HG03460 (cell line): ENCODE data around the gene ABCA2.
"Not testable (repeated sequence)": the region's sequence is repeated elsewhere in the genome, so short reads cannot be mapped to it uniquely, and the experiment has no call there.

ENCODE experiments used
- ATAC-seq: cut with Tn5 transposase; IDR thresholded peaks from one replicate; pipeline ENCODE4 v1.9.1; 2021; ENCODE audit not compliant: unreplicated experiment

Gene ABCA2

DNA sequence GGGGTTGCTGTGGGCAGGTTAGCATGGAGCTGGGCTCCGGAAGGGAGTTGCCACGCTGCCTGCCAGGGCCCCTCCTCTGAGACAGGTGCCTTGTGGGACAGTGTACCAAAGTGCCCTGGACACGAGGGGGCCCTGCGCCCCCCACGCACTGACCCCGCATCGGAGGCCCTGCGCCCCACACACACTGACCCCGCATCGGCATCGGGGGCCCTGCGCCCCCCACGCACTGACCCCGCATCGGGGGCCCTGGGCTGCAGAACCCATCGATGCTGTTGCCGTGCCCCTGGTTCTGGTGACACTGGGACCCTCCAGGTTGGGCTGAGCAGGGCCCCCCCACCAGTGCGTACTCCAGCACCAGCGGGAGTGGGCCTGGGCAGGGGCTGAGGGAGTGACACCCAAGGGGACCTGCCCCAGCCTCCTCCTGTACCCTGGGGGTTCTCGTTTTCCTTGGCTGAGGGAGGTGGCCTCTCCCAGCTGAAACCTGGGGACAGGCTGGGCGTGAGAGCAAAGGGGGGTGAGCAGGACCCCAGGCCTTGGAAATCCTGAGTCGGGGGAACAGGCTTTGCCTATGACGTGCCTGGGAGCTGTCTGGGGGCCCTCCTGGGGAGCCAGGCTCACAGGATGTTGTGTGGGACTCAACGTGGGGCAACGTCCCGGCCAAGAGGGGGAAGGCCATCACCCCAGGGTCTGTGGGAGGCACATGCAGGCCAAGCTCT is 35.4 kb upstream of the ABCA2 start:
- no peak for ATAC-seq

DNA sequence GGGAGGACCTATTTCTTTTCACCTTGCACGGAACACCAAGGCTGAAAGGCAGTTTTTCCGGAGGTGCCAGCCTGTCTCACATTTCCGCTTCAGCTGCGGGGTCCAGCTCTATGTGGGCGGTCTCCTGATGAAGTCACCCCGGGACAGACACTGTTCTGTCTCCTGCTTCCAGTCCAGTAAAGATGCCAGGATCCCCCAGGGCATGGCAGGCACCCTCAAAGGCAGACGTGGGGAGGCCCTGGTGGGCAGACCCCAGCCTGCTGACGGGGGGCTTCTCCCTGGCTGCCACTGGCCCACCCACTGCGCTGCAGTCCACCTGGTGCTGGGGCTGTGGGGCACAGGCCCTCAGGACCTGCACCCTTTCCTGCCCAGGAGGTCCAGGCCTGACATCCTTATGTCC is 34.8 kb upstream of the ABCA2 start:
- ATAC-seq, result not testable (repeated sequence)

DNA sequence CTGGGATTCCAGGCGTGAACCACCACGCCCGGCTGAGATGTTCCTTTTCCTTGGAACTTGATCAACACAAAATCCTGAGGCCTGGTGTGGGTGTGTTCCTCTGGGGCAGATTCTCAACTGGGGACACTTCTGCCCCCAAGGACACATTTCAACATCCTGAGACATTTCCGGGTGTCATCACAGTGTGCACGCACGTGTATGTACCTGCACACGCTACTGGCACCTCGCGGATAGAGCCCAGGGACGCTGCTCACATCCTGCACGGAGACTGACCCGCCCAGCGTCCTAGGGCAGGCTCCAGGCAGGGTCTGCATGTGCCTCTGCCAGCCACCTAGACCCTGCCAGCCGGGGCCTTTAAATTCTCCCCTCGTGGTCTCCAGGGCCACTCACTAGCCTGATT is 34.3 kb upstream of the ABCA2 start:
- ATAC-seq, result no peak

DNA sequence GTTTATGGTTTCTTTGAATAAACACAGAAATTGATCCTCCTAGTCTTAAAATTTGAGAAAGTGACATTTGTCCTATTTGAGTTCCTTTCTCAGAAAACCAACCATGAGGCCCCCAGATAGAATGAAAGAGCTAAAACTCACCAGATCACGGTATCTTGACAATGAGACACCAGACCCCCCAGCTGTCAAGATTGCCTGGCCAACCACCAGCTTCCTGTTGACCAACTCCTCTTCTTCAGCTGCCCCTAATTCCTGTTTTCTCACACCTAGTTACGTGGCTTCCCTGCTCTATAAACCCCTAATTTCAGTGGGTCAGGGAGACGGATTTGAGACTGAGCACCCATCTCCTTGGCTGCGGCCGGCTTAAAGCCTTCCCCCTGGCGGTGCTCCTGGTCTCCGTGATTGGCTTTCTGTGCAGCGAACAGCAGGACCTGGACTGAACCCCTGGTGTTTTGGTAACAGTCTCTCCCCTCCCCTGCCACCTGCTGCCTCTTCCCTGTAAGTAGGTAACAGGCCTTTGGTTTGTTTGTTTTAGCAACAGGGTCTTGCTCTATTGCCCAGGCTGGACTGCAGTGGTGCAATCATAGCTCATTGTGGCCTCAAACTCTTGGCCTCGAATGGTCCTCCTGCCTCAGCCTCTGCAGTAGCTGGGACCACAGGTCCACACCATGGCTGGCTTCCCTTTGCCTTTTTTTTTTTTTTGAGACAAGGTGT is 30.6 kb upstream of the ABCA2 start:
- ATAC-seq, result no peak

DNA sequence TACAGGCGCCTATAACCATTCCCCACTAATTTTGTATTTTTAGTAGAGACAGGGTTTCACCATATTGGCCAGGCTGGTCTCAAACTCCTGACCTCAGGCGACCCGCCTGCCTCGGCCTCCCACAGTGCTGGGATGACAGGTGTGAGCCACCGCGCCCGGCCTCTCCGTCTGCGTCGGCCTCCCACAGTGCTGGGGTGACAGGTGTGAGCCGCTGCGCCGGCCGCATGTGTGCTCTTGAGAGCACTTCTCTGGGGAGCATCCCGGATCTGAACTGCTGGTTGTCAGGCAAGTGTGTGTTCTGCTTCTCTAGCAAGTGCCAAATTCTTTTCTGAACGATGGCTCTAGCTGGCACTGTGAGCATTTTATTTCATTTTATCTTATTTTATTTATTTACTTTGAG is 29.5 kb upstream of the ABCA2 start:
- no peak for ATAC-seq

DNA sequence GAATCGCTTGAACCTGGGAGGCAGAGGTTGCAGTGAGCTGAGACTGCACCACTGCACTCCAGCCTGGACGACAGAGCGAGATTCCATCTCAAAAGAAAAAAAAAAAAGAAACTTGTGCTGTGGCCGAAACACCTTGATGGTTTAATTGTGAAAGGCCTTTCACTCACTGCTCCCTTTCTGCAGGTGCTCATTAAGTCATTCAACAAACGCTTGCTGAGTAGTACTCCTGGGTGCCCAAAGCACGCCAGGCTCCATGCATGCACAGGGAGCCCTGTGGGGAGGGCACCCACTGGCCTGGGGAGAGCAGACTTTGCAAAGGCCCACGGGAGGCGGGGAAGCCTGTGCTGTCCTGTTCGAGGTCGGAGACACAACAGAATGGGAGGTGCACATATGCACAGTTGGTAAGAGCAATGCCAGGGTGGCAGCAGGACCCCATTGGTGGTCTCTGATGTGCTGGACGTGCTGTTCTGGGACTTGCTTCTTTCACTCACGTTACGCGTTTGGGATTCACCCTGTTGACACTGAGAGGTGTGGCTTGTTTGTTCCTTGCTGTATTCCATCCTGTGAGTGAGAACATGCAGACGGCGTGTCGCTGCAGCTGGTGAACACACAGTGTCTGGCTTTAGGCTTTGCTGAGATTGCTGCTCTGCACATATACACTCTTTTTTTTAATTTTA is 28.8 kb upstream of the ABCA2 start:
- no peak for ATAC-seq

DNA sequence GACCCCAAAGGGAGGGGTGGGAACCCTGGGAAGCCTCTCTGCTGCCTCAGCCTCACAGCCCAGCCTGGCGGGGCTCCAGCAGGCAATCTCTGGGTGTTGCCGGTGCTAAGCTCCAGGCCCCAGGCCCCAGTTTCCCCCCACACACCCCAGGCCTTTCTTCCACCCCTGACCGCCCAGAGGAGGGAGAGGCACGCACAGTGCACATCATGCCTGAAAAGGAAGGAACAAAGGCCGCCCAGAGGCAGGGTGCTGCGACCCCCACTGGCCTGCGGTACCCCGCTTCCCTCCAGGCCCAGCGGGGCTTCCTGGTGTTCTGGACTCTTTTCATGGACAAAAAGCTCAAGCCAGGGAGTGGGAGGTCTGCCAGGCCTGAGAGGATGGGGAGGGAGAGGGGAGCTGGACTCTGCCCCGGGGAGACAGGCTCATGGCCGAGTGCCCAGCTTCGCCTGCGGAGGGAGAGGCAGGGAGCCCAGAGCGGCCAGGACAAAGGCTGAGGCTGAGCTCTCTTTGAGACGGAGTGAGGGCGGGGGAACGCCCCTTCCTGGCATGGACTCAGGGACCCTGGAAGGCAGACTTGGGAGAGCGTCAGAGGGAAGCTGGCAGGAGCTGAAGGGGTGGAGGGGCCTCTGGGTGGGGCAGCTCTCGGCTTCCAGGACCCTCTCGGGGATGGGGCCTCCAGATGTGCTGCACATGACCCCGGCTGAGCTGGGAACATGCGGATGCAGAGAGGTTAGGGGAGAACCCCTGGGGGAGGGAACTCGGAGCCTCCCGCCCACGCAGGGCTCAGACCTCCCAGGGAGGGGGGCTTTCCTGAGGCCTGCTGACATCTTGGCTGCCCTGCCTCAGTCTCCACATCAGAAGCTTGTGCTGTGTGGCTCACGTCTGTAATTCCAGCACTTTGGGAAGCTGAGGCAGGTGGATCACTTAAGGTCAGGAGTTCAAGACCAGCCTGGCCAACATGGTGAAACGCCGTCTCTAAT is 27.6 kb upstream of the ABCA2 start:
- ATAC-seq, result no peak

DNA sequence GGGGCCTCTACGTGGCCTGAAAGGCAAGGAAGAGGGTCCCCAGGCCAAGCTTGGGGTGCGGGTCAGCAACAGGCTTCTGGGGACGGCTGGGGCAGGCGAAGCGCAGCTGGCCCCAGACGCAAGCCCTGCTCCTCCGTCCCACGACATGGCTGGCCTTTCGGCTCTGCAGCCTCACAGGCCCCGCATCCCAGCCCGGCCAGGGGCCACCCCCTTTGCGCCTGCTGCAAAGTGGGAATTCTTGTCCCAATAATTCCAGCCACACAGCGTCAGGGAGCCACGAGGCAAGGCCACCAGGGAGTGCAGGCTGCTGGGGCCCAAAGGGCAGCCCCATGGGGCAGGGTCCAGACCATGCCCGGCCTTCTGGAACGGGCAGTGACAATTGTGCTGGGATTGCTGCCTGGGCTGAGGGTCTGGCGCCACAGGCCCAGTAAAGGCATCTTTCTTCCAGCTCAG is 26.9 kb upstream of the ABCA2 start:
- ATAC-seq, result no peak

DNA sequence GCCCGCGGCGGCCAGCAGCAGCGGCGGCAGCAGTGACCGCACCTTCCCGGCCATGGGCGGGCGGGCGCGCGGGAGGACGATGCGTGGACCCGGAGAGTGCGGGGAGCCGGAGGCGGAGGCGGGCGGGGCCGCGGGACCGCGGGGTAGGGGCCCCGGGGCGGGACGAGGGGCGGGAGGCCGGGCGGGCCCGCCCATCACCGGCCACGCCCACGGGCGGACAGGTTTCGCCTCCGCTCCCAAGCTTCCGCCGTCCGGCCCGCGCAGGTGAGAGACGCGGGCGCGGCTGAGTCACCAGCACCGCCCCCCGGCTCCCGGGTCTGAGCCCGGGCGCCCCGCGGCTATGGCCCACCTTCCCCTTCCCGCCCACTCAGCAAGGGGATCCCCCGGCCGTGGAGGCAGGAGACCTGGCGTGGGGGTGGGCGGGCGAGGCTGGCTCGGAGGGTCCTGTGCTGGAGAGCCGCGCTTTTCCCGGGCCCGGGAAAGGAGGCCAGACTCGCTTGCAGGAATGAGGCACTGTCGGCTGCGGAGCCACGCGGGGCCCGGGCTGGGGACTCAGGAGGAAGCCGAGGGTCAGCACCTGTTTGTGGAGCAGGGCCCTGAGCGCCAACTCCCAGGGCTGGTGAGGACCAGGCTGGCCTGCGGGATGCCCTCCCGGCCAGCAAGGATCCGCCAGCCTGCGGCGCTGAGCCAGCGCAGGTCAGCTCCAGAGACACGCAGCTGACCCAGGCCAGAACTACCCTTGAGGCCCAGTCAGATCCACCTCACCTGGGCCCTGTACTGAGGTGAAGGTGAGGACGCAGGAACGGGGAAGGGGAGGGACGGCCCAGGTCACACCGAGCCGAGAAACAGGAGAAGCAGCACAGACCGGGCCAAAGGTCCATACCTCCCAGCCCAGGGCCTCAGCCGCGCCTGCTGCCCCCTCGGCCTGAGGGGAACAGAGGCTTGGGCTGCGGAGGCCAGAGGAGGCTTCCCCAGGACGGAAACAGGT is 26.2 kb upstream of the ABCA2 start, which contains the start of gene ENTPD2:
ENTPD2 (minus strand) TSS at position 118 of the 988 bp plus-strand sequence; CDS start at position 54, 64 bp downstream.
- no peak for ATAC-seq

DNA sequence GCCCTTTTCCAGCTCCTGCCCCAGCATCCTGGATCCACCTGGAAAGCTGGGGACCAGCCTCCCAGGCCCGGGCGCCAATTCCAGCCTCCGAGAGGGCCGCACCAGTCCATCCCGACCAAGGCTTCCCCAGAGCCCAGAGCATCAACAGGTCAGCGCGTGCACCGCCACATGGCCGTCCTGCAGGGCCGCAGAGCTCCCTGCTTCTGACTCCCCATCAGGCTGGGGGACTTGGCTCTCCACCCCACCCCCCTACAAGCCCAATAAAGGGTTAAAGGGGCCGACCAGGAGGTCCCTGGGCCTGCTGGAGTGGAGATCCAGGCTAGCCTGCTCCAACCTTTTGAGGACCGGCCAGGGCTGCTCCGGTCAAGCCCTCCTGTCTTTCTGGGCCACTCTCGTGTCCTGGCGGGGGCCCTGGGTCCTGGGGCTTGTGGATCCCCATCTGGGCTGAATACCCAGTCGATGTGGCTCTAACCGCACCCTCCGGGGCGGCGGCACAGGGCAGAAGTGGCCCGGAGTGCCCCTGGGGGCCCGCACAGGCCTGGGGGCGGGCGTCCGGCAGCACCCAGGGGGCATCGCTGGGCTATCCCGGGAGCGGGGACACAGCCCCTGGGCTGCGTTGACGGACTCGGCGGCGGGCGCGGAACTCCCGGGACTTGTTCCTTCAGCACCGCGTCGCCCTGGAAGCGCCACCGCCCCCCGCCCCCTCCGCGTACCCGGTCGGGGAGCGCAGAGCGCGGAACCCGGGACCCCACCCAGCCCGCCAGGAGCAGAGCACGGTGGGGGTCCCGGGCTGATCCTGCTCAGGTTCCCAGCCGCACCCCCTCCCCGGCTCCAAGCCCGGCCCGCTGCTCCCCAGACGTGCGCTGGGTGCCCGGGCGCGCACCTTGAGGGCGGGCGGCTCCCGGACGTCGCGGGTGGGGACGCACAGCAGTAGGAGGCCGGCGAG is 25.2 kb upstream of the ABCA2 start:
- no peak for ATAC-seq

DNA sequence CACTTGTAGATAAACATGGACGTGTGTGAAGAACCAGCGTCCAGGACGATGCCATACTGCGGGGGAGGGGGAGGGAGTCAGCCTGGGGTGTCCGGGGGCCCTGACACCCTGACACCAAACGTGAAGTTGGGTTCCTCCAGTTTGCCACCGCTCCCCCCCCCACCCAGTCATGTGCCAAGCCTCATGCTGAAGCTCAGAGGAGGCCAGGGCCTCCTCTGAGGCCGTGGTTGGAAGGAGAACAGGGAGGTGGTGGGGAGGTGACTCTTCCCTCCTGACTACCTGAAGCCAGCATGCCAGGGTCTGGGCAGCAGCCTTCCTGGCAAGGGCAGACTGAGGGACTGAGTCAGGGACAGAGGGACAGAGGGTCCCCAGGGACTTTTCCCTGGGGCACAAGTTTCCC is 24.3 kb upstream of the ABCA2 start:
- ATAC-seq, result no peak

DNA sequence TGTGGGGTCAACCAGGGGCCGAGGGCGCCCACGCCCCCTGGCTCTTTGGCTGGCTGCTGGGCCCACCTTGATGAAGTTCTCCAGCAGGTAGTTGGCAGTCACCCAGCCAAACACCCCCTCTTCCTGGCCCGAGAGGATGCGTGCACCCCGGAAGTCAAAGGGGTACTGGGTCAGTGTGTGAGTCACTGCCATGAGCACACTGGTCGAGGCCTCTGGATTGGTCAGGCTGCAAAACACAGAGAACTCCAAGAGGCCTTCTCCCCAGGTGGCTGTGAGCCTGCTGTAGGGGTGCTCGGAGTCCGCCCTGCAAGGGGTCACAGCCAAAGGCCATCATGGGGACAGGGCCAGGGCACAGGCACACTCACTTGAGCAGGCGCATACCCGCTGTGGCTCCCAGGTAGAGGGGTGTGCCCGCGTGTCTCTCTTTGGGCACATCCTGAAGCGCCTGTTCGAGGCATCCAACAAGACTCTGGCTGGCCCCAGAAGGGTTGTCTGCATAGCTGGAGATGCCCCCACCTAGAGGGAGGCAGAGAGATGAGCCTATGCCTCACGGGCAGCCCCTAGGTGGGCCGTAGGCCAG is 23.2 kb upstream of the ABCA2 start:
- no peak for ATAC-seq

DNA sequence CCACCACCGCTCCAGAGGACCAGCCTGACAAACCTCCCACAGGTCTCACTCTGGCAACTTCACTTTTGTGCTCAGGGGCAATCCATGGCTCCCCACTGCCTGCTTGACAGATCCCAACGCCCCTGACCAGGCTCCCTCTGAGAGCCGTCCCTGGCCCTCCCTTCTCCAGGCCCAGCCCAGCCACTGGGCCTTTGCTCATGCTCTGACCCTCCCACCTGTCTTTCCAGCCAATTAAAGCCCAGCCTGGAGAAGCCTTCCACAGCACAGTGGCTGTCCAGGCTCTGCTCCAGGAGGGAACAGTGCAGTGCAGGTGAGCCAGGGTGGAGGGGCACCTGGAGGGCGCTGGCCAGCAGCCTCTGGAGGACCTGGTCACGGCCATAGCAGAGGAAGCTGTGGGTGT is 22.5 kb upstream of the ABCA2 start:
- no peak for ATAC-seq

DNA sequence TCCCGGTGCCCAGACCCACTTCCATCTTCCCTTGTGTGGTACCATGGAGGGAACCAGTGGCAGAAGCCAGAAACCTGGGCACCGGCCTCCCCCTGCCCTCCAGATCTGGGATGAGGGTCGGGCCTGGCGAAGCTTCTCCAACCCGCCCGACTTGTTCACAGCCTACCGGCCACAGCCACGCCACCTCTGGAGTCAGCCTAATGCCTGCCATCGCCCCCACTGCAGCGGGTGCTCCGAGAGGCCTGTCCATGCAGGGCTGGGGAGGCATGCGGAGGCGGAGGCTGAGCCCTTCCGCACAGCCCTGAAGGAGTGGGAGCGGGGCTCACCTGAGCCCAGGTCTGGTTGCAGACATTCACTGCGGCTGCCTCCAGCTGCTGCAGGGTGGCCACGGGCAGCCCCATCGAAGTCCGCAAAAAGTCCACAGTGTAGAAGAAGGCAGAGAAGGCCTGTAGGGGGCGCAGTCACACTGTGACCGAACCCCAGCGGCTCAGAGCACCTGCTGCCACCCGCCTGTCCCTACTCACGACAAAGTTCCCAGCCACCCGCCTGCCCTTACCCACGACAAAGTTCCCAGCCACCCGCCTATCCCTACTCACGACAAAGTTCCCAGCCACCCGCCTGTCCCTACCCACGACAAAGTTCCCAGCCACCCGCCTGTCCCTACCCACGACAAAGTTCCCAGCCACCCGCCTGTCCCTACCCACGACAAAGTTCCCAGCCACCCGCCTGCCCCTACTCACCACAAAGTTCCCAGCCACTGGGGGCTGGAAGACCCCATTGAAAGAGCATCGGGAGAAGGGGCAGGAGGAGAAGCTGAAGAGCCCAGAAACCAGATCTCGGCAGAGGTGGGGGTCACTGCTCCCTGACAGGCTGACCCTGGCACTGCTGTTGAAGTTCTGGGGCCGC is 21.8 kb upstream of the ABCA2 start:
- no peak for ATAC-seq

DNA sequence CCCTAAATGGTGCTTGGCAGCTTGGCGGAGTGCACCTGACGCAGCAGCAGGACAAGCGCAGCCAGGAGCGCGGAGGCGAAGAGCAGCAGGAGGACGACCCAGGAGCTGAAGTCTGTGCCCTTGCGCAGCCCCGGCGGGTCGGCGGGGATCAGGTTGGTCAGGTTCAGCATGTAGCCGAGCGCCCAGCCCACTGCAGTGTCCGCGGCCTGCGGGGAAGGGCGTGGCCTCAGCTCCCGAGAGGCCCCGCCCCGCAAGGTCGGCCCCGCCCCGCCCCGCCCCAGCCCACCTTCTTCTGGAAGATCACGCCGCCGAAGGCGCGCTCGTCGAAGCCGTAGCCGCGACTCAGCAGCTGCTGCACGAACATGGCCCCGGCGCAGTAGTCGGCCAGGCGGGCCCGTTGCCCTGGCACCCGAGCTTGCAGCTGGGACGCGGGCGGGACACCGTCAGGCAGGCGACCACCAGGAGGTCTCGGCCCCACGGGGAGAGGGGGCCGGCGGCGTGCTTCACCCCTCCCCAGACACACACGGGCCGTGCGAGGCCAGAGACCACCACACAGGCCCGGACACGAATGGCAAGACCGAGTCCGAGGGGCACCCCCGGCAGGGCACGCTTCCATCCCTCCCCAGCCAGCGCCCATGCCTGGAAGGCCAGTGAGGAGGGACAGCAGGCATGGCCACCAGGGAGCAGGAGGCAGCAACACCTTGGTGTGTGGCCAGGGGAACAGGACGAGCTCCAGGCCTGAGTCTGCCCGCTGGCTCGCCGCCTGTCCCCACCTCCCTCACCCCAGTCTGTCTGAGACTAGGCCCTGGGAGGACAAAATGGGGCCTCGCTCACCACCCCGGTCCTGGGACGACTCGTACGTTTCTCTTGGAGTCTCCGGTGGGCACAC is 20.9 kb upstream of the ABCA2 start:
- no peak for ATAC-seq
